GM12891 (cell line): Measurements from ENCODE around the gene GUK1.

Experiments used
- PAX5 ChIP-seq: IDR thresholded peaks from 2 replicates; pipeline ENCODE4 v1.6.1; 2011; ENCODE audit warnings: low read length, moderate library complexity, mild to moderate bottlenecking; ENCODE audit not compliant: insufficient read depth, severe bottlenecking
- POLR2A ChIP-seq: IDR thresholded peaks from 2 replicates; pipeline ENCODE4 v1.6.1; 2011; ENCODE audit warnings: low read depth, low read length, control low read depth
- POLR2AphosphoS5 ChIP-seq: IDR thresholded peaks from 2 replicates; pipeline ENCODE4 v1.6.1; 2011; ENCODE audit warnings: low read depth, low read length, control low read depth
- POU2F2 ChIP-seq: IDR thresholded peaks from 2 replicates; pipeline ENCODE4 v1.6.1; 2011; ENCODE audit warnings: low read depth, mild to moderate bottlenecking, control low read depth, low read length, moderate library complexity
- SPI1 ChIP-seq: IDR thresholded peaks from 2 replicates; pipeline ENCODE4 v1.6.1; 2011; ENCODE audit warnings: low read depth, low read length, control low read depth
- TAF1 ChIP-seq: IDR thresholded peaks from 2 replicates; pipeline ENCODE4 v1.6.1; 2011; ENCODE audit warnings: low read depth, low read length, control low read depth

GRCh38 chr1:228175316-228176023 is 35.4 kb downstream of the GUK1 start:
- TF ChIP-seq POLR2A (no peak), POLR2AphosphoS5 (no peak), TAF1 (no peak), POU2F2 (no peak), PAX5 (no peak), SPI1 (no peak)
